Measurements from ENCODE around the gene AGPAT4.

Gene AGPAT4

DNA sequence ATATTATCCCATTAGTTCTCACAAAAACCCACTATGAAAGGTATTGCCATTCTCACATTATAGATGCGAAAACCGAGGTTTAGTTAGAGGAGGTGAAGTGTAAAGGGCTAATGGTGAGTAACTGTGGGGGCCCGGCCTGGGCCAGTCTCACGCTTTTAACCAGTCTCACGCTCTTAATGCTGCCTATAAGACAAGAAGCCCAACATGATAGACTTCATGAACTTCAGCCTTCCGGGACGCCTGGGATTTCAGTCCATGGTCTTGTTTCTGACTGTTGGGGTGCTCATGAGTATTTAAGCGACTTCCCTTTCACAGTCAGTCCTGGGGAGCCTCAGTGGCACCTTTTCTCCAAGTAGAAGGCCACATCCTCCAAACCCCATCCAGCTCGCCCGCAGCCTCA lies 31.7 kb downstream of the AGPAT4 start:
- TF ChIP-seq, protein P1, sequence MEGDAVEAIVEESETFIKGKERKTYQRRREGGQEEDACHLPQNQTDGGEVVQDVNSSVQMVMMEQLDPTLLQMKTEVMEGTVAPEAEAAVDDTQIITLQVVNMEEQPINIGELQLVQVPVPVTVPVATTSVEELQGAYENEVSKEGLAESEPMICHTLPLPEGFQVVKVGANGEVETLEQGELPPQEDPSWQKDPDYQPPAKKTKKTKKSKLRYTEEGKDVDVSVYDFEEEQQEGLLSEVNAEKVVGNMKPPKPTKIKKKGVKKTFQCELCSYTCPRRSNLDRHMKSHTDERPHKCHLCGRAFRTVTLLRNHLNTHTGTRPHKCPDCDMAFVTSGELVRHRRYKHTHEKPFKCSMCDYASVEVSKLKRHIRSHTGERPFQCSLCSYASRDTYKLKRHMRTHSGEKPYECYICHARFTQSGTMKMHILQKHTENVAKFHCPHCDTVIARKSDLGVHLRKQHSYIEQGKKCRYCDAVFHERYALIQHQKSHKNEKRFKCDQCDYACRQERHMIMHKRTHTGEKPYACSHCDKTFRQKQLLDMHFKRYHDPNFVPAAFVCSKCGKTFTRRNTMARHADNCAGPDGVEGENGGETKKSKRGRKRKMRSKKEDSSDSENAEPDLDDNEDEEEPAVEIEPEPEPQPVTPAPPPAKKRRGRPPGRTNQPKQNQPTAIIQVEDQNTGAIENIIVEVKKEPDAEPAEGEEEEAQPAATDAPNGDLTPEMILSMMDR (conservative IDR thresholded peaks at IDR 0.05; ENCODE audit: low read depth, low read length) = no peak
- no peak overlapping the region for H3K4me3 ChIP-seq (ENCODE audit: low read length)
- DNase-seq (ENCODE audit: low read depth) = no peak

GRCh38 chr6:161239001-161239400 lies 34.9 kb downstream of the AGPAT4 start:
- TF ChIP-seq, protein P1 (conservative IDR thresholded peaks at IDR 0.05; ENCODE audit: low read depth, low read length) = no peak
- no peak for DNase-seq (ENCODE audit: low read depth)
- H3K4me3 ChIP-seq (ENCODE audit: low read length) = no peak overlapping the region

GRCh38 chr6:161238500-161238899 lies 35.4 kb downstream of the AGPAT4 start:
- TF ChIP-seq, protein P1 (conservative IDR thresholded peaks at IDR 0.05; ENCODE audit: low read depth, low read length) = no peak
- no peak overlapping the region for H3K4me3 ChIP-seq (ENCODE audit: low read length)
- no peak for DNase-seq (ENCODE audit: low read depth)

DNA sequence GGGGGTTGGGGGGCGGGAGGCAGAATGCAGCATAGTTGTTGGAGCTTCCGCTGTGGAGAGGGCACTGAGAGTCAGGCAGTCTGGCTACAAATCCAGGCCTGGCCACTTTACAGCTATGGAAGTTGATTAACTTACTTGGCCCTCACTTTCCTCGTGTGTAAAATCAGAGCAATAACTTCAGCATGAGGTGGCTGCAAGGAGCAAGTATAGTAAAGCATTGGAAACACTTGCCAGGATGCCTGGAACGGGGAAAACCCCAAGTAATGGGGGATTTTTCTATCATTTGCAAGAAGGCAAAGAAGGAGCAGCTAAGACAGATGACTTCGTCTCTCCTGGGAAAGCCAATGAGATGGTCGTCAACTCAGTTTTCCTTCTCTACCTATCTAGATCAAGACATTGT lies 35.8 kb downstream of the AGPAT4 start:
- no peak overlapping the region for H3K4me3 ChIP-seq (ENCODE audit: low read length)
- DNase-seq (ENCODE audit: low read depth) = no peak
- TF ChIP-seq, protein P1 (conservative IDR thresholded peaks at IDR 0.05; ENCODE audit: low read depth, low read length) = no peak

- no peak overlapping the region for H3K4me3 ChIP-seq (ENCODE audit: low read length)
- DNase-seq (ENCODE audit: low read depth) = no peak
- TF ChIP-seq, protein P1 (conservative IDR thresholded peaks at IDR 0.05; ENCODE audit: low read depth, low read length) = no peak
Measured at GRCh38 chr6:161237176-161237575, 36.7 kb downstream of the AGPAT4 start.

DNA sequence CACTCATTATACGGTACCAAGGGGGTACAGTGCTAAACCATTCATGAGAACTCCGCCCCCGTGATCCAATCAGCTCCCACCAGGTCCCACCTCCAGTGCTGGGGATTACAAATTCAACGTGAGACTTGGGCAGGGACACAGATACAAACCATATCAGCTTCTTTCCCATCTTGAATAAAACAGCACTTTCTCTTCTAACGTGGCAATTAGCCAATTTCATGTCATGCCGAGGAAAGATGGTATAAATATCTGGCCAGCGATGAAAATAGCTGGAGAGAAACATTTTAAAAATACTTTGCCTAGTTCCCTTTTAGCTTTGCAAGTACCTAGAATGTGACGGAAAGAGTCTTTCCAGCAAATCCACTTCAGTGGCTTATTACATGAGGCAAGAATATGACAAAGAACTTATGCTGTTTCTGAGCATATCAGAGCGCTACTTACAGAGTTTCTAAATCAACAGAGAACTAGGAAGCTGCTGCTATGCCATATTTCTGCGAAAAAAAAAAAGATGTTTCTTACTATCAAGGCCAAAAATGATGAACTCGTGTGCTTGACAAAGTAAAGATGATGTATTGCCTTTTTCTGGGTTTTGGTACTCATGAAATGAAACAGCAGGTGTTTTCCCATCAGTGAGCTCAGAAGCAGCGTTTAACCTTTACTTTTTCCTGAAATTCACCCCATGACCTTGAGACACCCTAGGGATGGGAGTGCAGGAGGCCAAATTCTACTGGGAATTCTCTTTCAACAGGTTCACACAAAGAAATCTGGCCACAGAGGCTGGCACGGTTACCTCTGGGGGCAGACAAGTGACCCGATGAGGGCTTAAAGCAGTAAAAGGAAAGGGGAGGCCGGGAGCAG lies 37.9 kb downstream of the AGPAT4 start:
- H3K4me3 ChIP-seq (ENCODE audit: low read length) = no peak overlapping the region
- no peak for DNase-seq (ENCODE audit: low read depth)
- TF ChIP-seq, protein P1 (conservative IDR thresholded peaks at IDR 0.05; ENCODE audit: low read depth, low read length) = no peak
